K562 (cell line): ENCODE results near the gene GADD45B. TPM values are rescaled to one million over a fixed set of nuclear protein-coding genes. Genes with fewer than 3 reads are reported as not detected.

Experiments
- ELF2 ChIP-seq: fragments of 250-450 bp; sonication (Bioruptor Pico); IDR thresholded peaks from 2 replicates; pipeline ENCODE4 v1.5.0; 2021; ENCODE audit warnings: mild to moderate bottlenecking
- ERF ChIP-seq: fragments of 450-650 bp; formaldehyde crosslinking; IDR thresholded peaks from 2 replicates; pipeline ENCODE4 v1.4.0; 2020; ENCODE audit warnings: mild to moderate bottlenecking, mixed read lengths
- HIVEP1 ChIP-seq: fragments of 250-450 bp; sonication (Bioruptor Pico); IDR thresholded peaks from 2 replicates; pipeline ENCODE4 v1.4.0; 2020; ENCODE audit warnings: mild to moderate bottlenecking
- KDM2B ChIP-seq: fragments of 250-450 bp; sonication (Bioruptor Pico); IDR thresholded peaks from 2 replicates; pipeline ENCODE4 v1.8.0; 2021; ENCODE audit warnings: mild to moderate bottlenecking, moderate library complexity
- MCM7 ChIP-seq, 2 experiments: fragments of 450-650 bp; IDR thresholded peaks; 2 replicates each; pipeline ENCODE4 v1.6.1; 2016 to 2018
- NCOA2 ChIP-seq, 2 experiments: fragments of 450-650 bp; IDR thresholded peaks; 2 replicates each; pipeline ENCODE4 v1.6.1; 2018; ENCODE audit warnings: mild to moderate bottlenecking in 2 of 2, moderate library complexity in 1 of 2; ENCODE audit not compliant: partially characterized antibody in 2 of 2
- POLR2B ChIP-seq: fragments of 450-650 bp; IDR thresholded peaks from 2 replicates; pipeline ENCODE4 v1.6.1; 2018; ENCODE audit warnings: low read depth; ENCODE audit not compliant: partially characterized antibody
- SAP30 ChIP-seq: fragments of 200-600 bp; sonication (generic); IDR thresholded peaks from 2 replicates; pipeline ENCODE4 v1.6.1; 2012; ENCODE audit warnings: borderline replicate concordance, low read depth, mild to moderate bottlenecking, moderate library complexity, low read length, control low read depth, inconsistent platforms; ENCODE audit not compliant: insufficient read depth, poor library complexity, severe bottlenecking
- ZNF24 ChIP-seq: fragments of 450-650 bp; IDR thresholded peaks from 2 replicates; pipeline ENCODE4 v1.6.1; 2016
- ZNF263 ChIP-seq: sonication (generic); formaldehyde crosslinking; IDR thresholded peaks from 2 replicates; pipeline ENCODE4 v1.8.0; 2022; ENCODE audit warnings: mild to moderate bottlenecking, missing genetic modification reagents, borderline replicate concordance
- ZNF347 ChIP-seq: fragments of 450-650 bp; formaldehyde crosslinking; IDR thresholded peaks from 2 replicates; pipeline ENCODE4 v1.4.0; 2020; ENCODE audit warnings: low read depth, mild to moderate bottlenecking, moderate library complexity
- polyA plus RNA-seq, 8 experiments: library from polyadenylated mRNA; depleted of rRNA in 4 of 8; stranded (reverse) in 5 of 8; unstranded in 3 of 8; fragments of >200 nt; fragmentation: Nextera tagmentation in 2 of 8; fragmentation: Illumina TruSeq in 1 of 8; extraction: Ambion mirVana in 2 of 8; extraction: Trizol in 1 of 8; gene quantifications; 2 replicates each; pipeline versions ENCODE4 v1.2.1 to v1.2.3, GENCODE V29; 2011 to 2014; ENCODE audit warnings: inconsistent platforms in 1 of 8, missing spikeins in 1 of 8
- total RNA-seq, 7 experiments: library from RNA; depleted of rRNA in 6 of 7; stranded (reverse); fragments of >200 nt in 6 of 7; fragmentation: Illumina TruSeq in 2 of 7; extraction: Trizol in 2 of 7; gene quantifications; 2 replicates each; pipeline versions ENCODE4 v1.2.1 to v1.2.3, GENCODE V29; 2011 to 2021; ENCODE audit warnings: low replicate concordance in 1 of 7
- TF ChIP-seq, protein P1 (sequence below): fragments of 250-450 bp; sonication (Bioruptor Pico); IDR thresholded peaks from 2 replicates; pipeline ENCODE4 v1.4.0; 2020
- TF ChIP-seq, protein P2 (sequence below): fragments of 250-450 bp; sonication (Bioruptor Pico); IDR thresholded peaks from 2 replicates; pipeline ENCODE4 v1.5.1; 2021; ENCODE audit warnings: mild to moderate bottlenecking
- TF ChIP-seq, protein P3 (sequence below): sonication (generic); formaldehyde crosslinking; IDR thresholded peaks from 2 replicates; pipeline ENCODE4 v1.8.1; 2023; ENCODE audit warnings: mild to moderate bottlenecking, missing genetic modification reagents

Gene GADD45B
- total and polyA plus RNA-seq, 9 of the 15 experiments (the other 6 are each of a cell fraction or from before 2014, with no cell fraction given) = 0.06 to 4.1 (median 2.1) TPM

DNA sequence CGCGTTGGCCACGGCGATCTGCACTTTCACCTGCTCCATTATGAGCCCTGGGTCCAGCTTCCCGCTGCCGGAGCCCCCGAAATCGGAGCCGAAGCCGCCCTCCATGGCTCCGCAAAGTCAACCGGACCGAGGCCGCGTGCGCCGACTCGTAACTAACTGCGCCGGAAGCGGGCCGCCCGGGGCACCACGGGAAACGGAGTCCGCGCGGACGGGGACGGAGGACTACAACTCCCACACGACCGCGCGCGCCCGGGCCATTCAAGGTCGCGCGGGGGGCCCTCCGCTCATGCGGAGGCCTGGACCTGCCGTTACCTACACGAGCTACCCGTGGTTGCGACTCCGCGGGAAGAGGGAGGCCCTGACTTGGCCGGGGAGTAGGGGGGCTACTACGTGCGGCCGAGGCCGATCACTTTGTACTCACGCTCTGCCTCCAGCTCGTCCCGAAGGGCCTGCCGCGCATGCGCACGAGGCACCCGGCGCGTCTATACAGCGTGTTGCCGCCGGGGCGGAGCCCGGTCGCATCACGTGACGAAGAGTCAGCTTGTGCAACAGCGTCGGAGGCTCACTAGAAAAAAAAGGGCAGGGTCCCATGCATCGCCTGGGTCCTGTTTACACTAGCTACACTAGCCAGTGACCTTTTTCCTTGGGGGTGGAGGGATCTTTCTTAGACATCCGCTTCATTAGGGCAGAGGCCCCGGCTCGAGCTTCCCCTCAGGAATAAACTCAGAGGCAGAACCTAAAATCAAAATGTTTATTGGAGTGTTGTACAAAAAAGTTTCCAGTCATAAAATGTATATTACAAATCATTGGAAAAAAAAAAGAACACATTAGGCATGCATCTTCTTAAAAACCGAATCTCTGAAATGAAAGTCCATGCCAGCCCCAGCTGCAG is 48.3 kb upstream of the GADD45B start, which contains the start of gene TIMM13 (continued):
- TF ChIP-seq, protein P1, sequence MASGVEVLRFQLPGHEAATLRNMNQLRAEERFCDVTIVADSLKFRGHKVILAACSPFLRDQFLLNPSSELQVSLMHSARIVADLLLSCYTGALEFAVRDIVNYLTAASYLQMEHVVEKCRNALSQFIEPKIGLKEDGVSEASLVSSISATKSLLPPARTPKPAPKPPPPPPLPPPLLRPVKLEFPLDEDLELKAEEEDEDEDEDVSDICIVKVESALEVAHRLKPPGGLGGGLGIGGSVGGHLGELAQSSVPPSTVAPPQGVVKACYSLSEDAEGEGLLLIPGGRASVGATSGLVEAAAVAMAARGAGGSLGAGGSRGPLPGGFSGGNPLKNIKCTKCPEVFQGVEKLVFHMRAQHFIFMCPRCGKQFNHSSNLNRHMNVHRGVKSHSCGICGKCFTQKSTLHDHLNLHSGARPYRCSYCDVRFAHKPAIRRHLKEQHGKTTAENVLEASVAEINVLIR = peak; percentile 87
- TF ChIP-seq MCM7 (IDR thresholded peaks at IDR 0.05) = no peak
- TF ChIP-seq, protein P2, sequence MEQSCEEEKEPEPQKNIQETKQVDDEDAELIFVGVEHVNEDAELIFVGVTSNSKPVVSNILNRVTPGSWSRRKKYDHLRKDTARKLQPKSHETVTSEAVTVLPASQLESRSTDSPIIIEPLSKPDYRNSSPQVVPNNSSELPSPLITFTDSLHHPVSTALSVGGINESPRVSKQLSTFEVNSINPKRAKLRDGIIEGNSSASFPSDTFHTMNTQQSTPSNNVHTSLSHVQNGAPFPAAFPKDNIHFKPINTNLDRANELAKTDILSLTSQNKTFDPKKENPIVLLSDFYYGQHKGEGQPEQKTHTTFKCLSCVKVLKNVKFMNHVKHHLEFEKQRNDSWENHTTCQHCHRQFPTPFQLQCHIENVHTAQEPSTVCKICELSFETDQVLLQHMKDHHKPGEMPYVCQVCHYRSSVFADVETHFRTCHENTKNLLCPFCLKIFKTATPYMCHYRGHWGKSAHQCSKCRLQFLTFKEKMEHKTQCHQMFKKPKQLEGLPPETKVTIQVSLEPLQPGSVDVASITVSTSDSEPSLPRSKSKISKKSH (CRISPR knock-in tag) = no peak
- no peak for TF ChIP-seq ZNF263 (CRISPR knock-in tag)
- TF ChIP-seq, protein P3, sequence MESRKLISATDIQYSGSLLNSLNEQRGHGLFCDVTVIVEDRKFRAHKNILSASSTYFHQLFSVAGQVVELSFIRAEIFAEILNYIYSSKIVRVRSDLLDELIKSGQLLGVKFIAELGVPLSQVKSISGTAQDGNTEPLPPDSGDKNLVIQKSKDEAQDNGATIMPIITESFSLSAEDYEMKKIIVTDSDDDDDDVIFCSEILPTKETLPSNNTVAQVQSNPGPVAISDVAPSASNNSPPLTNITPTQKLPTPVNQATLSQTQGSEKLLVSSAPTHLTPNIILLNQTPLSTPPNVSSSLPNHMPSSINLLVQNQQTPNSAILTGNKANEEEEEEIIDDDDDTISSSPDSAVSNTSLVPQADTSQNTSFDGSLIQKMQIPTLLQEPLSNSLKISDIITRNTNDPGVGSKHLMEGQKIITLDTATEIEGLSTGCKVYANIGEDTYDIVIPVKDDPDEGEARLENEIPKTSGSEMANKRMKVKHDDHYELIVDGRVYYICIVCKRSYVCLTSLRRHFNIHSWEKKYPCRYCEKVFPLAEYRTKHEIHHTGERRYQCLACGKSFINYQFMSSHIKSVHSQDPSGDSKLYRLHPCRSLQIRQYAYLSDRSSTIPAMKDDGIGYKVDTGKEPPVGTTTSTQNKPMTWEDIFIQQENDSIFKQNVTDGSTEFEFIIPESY (CRISPR knock-in tag) = no peak
- 0 out of 2 replicates have a peak, but pooled peaks have one; percentile 67 for TF ChIP-seq HIVEP1 (CRISPR knock-in tag)
- peak; percentile 97 for TF ChIP-seq ELF2 (CRISPR knock-in tag)
- TF ChIP-seq ZNF24 = no peak
- no peak for TF ChIP-seq NCOA2 (IDR thresholded peaks at IDR 0.05; ENCODE audit: partially characterized antibody in 2 of 2)
- no peak for TF ChIP-seq SAP30
- TF ChIP-seq KDM2B (CRISPR knock-in tag) = no peak
- TF ChIP-seq POLR2B = peak; percentile 97
- no peak for TF ChIP-seq ZNF347
- TF ChIP-seq ERF = peak; percentile 72; the same call in 1 of the 2 replicates
